Tibial nerve (tissue), 4 donors: ENCODE results near the gene BBS4.
"Not testable (repeated sequence)": the region's sequence is repeated elsewhere in the genome, so short reads cannot be mapped to it uniquely, and the experiment has no call there.

Source experiments
- CTCF ChIP-seq, 5 experiments: fragments of 200-600 bp in 3 of 5; fragments of 450-650 bp in 2 of 5; sonication (generic) in 3 of 5; IDR thresholded peaks; one replicate each; pipeline ENCODE4 v1.5.1; 2016 to 2019; ENCODE audit warnings: antibody characterized with exemption in 5 of 5, mild to moderate bottlenecking in 3 of 5, moderate library complexity in 2 of 5
- EP300 ChIP-seq, 2 donors: sonication (generic); formaldehyde crosslinking; IDR thresholded peaks; one replicate each; pipeline ENCODE4 v1.6.1; 2017; ENCODE audit warnings: antibody characterized with exemption in 2 of 2, mild to moderate bottlenecking in 1 of 2
- POLR2A ChIP-seq, 2 donors: fragments of 450-650 bp; IDR thresholded peaks; one replicate each; pipeline ENCODE4 v1.6.1; 2017; ENCODE audit warnings: antibody characterized with exemption in 2 of 2, mild to moderate bottlenecking in 2 of 2, moderate library complexity in 2 of 2

- not testable (repeated sequence) for TF ChIP-seq CTCF, POLR2A, EP300 (IDR thresholded peaks at IDR 0.05)
Measured at GRCh38 chr15:72636519-72637282, 49.3 kb upstream of the BBS4 start.
